Suppressor macrophage treated with lipopolysaccharide for 1 hour (primary cell): ENCODE results near the gene NDUFC2.
"Not testable (repeated sequence)": the region's sequence is repeated elsewhere in the genome, so short reads cannot be mapped to it uniquely, and the experiment has no call there.

Source experiments
- DNase-seq, 3 donors: peaks; one replicate each; pipeline ENCODE4 v3.0.0-alpha.2; 2020 to 2022

NDUFC2 gene

GRCh38 chr11:78028423-78028822 lies 51.2 kb downstream of the NDUFC2 start:
- DNase-seq: not testable (repeated sequence)

GRCh38 chr11:78027759-78028158 lies 51.9 kb downstream of the NDUFC2 start:
- no peak for DNase-seq

GRCh38 chr11:78025378-78025777 lies 54.3 kb downstream of the NDUFC2 start:
- no peak for DNase-seq

GRCh38 chr11:78023426-78023825 lies 56.2 kb downstream of the NDUFC2 start:
- DNase-seq: no peak

GRCh38 chr11:78022397-78023396 lies 57.0 kb downstream of the NDUFC2 start, which contains the start of gene KCTD14:
TSS of gene KCTD14 (minus strand) at chr11:78023276. CDS start at chr11:78023249, 27 bp downstream.
- DNase-seq: no peak

- no peak for DNase-seq
Measured at GRCh38 chr11:78021611-78022010, 58.1 kb downstream of the NDUFC2 start.

GRCh38 chr11:78020246-78020645 lies 59.4 kb downstream of the NDUFC2 start:
- no peak for DNase-seq

- no peak for DNase-seq
Measured at GRCh38 chr11:78019808-78020207, 59.9 kb downstream of the NDUFC2 start.
